GM21576 (cell line): ENCODE results near the gene PYGO2.
A peak's percentile ranks its signal among the peaks of the same experiment; 100 is the strongest.
"Not testable (repeated sequence)": the region's sequence is repeated elsewhere in the genome, so short reads cannot be mapped to it uniquely, and the experiment has no call there.

ENCODE experiments used
- ATAC-seq: cut with Tn5 transposase; IDR thresholded peaks from one replicate; pipeline ENCODE4 v1.9.1; 2021; ENCODE audit warnings: mild to moderate bottlenecking, moderate library complexity; ENCODE audit not compliant: unreplicated experiment

The PYGO2 gene

DNA sequence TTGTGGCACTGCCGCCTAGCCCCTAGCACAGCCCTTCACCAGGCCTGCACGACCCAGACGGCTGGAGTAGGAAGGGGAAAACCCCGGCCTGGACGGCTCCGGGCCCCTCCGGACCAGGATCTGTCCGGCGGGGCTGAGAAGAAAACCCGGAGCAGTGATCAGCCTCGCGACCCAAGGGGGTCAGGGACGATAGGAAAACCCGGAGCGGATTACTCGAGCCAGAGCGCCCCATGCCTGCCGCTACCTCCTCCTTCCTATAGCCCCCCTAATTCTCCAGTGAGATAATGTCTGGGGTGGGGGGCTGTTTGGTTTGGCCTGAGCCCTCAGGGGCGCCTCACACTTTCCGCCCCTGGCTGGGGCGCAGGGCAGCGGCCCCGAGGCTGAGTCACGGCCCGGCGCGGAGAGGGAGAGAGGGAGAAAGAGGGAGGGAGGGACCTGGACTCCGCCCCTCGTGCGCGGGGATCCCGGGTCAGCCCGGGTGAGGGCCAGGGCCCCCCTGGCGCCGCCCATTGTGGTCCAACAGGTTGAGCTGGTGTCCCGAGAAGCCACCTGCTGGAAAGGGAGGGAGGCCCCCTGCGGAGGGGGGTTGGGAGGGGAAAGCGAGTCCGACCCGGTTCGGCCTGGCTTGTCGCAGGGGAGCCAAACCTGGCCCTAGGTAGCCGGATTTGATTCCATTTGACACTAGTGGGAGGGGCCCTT is 39.3 kb upstream of the PYGO2 start:
- ATAC-seq = peak; percentile 45

DNA sequence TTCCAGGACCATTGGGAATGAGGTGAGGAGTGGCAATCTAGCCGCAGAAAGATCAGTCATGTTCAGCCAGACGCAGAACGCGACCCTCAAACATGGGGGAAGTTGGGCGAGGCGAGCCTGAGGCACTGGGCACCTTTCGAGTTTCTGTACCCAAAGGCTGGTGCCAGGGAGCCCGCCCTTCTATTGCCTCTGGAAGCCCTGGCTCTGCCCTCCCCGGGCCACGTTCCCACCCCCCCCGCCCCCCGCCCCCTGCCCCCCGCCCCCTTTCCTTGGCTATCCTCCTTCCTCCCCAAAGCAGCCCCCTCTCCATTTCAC is 38.8 kb upstream of the PYGO2 start:
- ATAC-seq = no peak

DNA sequence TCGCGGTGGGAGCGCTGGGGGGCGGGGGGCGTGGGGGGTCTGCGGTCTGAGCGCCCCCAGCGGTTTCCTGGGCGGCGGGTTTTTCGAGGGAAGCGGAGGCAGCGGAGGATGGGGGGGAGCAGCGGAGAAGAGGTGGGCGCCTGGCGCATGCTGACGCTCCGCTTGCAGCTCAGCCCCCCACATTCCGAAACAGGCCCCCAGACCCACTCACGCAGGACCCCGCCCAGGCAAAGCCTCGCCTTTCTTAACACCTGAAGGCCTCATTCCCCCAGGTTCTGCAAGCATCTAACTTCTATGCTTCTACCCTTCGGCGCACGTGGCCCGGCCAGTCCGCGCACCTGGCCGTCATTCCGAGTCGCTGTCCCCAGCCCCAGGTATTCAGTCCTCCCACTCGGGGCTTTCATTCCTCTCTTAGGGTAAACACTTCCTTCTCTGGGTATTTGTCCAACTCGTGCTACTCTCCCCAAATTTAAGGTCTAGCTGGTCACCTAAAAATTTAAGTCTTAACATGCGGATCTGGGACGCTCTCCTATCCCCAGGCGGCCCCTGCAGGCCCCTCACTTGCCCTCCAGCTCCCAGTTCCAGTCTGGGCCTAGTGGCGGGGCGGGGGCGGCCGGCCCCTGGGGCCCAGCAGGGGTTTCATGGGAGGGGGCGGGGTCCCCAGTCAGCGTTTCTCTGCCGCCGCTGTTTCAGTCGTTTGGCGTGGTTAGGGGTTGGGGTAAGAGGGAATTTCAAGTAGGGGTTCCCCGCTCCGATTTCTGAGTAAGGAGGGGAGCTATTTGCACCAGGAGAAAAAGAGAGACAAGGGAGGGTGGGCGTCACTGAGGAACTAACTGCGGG is 38.2 kb upstream of the PYGO2 start:
- no peak for ATAC-seq

DNA sequence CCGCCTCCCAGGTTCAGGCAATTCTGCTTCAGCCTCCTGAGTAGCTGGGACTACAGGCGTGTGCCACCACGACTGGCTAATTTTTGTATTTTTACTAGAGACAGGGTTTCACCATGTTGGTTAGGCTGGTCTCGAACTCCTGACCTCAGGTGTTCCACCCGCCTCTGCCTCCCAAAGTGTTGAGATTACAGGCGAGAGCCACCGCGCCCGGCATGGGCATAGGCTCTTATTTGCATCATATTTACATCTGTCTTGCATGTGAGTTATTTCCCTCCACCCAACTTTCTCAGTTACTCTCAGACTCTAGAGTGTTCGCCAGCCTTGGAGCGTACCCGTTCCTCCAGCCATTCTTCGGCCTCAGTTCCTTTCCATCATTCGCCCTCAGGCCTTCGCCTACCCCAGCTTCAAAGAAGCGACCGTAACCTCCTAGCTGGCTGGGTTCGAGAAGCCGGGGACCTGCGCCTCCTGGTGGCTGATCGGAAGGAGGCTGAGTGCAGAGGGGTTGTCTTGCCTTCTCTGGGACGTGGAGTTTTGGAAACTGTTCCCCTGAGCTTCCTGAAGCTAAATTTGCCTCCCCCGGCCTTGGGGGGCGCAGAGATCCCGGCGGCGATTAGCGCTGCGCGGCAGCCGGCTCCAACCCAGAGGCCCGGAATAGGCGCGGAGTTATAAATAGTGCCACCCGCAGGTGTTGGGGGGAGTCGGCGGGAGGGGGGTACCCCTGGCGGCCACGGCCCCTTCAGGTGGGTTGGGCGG is 37.4 kb upstream of the PYGO2 start:
- ATAC-seq = no peak

DNA sequence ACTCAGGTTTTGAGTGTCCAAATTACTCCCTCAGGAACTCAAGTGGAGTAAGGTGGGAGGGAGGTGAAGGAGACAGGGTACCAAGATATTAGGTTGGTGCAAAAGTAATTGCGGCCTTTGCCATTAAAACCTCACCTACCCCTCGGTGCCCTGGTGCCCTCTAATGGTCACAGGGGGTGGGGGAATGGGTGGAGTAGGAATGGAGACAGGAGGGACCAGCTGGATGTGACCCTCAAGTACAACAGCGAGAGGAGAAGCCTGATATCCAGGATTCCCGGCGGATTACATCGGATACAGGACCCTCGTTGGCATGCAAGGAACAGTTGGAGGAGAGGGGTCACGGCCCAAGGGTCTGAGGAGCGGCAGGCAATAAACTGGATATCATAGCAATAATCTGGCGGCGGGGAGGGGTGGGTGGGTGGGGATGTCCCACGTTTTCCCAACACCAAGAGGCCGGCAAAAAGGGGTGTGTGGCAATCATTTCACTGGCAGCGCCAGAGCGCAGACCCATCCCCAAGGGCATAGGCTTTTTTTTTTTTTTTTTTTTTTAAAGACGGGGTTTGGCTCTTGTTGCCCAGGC is 36.7 kb upstream of the PYGO2 start:
- ATAC-seq = no peak

DNA sequence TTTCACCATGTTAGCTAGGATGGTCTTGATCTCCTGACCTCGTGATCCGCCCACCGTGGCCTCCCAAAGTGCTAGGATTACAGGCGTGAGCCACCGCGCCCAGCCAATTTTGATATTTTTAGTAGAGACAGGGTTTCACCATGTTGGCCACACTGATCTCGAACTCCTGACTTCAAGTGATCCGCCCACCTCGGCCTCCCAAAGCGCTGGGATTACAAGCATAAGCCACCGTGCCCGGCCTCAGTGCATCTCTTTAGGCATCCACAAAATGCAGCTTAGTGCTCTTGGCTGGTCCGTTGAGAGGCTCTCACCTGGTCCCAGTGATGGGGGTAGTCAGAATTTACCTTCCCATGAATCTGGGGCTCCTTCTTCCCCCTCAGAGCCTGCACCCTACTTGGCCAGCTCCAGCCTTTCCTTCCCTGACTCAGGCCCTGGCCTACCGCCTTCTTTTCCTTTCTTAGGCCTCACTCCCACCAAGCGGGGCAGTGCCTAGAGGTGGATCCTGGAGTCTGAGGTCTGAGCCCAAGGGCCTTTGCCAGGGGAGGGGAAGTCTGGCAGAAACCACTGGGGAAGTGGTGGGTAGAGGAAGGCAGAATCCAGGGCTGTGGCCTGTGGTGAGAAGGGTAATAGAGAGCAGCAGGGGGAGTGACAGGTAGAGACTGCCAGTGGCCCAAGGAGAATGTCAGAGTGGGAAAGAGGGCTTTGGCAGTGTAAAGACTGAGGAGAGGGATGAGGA is 35.6 kb upstream of the PYGO2 start:
- no peak for ATAC-seq

DNA sequence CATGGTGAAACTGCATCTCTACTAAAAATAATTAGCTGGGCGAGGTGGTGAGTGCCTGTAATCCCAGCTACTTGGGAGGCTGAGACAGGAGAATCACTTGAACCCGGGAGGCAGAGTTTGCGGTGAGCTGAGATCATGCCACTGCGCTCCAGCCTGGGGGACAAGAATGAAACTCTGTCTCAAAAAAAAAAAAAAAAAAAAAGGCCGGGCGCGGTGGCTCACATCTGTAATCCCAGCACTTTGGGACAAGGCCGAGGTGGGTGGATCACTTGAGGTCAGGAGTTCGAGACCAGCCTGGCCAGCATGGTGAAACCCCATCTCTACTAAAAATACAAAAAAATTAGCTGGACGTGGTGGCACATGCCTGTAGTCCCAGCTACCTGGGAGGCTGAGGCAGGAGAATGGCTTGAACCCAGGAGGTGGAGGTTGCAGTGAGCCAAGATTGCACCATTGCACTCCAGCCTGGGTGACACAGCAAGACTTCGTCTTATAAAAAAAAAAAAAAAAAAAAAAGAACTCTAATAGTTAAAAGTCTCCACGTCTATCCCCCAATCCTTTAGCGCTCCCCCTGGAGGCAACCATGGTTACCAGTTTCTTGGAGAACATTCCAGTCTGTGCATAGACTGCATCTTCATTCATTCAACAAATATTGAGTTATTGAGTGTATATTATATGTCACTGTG is 33.9 kb upstream of the PYGO2 start:
- ATAC-seq = not testable (repeated sequence)

DNA sequence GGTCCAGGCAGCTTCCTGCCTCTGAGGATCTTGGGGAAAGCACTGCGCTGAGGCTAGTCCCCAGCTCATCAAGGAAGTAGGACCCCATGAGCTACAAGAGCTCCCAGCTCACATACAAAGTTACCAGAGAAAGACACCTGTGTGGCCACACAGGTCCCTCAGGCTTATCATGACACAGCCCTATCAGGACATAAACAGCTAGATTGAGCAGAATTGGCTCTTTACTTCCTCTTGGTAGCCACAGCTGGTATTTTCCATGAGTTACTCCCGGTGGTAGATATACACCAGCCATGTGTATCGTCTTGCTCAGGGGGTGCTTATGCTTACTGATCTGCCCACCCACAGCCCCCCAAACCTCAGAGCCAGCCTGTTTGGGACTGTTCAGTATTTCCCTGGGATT is 33.0 kb upstream of the PYGO2 start:
- ATAC-seq = no peak

DNA sequence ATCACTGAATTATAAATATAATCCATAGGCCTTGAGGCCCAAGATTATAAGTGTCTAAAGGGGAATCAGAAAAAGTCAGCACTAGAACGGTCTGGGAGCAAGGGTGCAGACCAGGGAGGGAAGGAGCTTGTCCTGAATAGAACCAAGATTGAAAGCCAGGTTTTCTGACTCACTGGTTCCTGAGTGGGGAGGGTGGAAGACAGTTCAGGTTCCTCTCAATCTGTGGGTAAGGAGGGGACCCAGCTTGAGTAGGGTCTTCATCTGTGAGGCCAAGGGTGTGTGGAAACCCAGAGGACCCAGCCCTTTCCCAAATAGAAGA is 32.6 kb upstream of the PYGO2 start:
- ATAC-seq = no peak

DNA sequence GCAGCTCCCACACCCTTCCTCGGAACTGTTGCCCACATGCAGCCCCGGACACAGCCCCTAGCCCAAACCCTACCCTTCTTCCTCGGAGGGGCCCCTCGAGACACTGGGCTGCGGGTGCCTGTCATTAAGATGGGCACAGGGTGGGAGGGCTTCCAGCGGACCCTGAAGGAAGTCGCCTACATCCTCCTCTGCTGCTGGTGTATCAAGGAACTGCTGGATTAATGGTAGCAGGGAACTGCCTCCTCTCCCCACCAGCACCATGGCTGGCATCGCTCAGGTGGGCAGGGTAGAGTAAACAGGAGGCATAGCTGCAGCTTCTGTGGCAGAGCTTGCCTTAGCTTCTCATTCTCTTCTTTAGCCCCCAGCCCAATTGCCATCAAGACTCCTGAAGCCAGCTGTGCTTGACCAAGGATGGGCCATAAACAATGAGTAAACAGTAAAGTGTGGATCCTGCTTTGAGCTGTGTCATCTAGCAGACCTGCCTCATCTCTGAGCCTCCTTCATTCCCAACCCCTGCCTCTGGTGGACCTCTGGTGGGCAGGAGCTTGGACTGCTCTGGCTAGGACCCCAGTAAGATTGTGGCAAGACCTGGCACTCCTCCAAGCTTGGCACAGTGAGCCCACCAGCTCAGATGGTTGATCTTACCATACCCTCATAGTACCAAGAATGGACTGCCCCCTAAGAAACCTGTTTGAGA is 32.1 kb upstream of the PYGO2 start, which contains the start of gene LENEP:
TSS of gene LENEP (plus strand) at position 15 of the 697 bp plus-strand sequence. CDS start at position 37, 22 bp downstream.
- no peak for ATAC-seq

DNA sequence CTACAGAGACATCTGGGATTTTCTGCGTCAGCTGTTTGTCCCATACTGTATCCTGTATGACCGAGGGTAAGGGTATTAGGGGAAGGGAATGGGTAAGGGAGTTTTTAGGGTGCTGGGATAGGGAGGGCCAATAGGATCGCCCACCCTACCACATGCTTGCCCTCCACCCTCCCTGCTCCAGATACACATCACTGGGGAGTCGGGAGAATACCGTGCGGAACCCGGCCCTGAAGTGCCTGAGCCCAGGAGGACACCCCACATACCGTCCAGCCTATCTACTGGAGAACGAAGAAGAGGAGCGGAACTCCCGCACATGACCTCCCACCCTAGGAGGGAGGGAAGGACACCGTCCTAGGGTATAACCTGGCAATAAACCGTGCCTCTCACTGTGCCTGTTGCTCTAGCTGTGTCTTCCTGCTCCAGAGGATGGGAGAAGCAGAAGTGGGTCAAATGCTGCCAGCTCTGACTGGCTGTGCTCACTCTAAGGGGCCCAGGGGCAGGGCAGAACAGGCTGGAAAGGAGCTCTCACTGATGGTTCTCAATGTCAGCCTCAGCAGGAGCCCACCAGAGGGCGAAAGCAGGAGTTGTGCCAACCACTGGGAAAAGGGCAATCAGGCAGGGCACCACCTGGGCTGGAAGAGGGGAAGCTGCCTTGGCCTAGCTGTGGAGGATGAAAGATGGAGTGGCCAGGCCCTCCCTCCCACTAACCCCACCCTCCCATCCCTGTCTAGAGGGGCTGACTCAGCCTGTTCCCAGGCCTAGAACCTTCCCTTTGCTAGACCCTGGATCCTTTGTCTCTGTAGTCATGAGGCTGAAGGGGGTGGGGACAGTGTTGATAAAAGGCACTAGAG is 31.4 kb upstream of the PYGO2 start:
- no peak for ATAC-seq

DNA sequence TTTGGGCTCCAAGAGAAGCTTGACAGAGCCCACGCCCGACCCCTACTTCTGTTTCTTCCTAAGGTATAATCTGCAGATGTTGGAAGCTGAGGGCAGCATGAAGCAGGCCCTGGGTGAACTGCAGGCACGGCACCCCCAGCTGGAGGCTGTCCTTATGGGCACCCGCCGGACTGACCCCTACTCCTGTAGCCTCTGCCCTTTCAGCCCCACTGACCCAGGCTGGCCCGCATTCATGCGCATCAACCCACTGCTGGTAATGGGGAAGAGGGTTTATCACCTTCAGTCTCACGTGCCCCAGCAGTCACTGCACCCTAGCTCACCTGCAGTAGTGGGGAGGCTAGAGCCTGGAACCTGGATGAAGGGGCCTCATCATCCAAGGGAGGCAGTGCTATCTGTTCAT is 28.7 kb upstream of the PYGO2 start:
- ATAC-seq = no peak

DNA sequence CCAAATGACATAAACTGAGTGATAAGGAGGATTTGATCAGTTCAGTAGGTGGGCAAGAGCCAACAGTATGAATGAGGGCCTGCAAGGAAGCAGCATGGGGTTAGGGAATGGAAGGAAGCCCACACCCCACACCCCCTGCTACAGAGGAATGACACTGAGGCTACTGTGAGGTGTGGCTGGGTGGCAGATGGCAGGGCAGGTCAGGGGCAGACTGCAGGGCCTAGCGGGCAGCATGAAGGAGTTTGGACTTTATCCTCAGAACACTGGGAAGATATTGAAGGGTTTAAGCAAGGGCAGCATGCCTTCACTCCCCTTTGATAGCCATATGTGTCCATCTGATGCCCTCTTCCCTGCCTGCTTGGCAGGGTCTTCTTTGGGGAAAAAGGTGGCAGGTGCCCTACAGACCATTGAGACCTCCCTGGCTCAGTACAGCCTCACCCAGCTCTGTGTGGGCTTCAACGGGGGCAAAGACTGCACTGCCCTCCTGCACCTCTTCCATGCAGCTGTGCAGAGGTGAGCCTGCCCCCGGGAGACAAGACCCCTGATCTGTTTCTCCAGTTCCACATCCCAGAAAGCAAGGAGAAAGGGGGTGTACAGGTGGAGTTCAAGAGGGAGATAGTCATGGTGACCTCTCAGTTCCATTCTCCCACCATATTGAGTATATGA is 27.7 kb upstream of the PYGO2 start:
- ATAC-seq = no peak

DNA sequence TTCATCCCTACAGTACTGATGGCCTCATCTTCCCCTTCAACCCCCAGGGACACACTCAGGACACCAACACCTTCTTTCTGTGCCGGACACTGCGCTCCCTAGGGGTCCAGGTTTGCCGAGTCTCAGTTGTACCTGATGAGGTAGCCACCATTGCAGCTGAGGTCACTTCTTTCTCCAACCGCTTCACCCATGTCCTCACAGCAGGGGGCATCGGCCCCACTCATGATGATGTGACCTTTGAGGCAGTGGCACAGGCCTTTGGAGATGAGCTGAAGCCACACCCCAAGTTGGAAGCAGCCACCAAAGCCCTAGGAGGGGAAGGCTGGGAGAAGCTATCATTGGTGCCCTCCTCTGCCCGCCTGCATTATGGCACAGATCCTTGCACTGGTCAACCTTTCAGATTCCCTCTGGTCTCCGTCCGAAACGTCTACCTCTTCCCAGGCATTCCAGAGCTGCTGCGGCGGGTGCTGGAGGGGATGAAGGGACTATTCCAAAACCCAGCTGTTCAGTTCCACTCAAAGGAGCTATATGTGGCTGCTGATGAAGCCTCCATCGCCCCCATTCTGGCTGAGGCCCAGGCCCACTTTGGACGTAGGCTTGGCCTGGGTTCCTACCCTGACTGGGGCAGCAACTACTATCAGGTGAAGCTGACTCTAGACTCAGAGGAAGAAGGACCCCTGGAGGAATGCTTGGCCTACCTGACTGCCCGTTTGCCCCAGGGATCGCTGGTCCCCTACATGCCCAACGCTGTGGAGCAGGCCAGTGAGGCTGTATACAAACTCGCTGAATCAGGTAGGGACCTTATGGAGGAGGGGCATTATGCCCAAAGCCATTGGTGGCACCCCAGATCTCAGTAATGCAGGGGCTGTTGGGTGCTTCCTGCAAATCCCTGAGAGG is 26.7 kb upstream of the PYGO2 start:
- ATAC-seq = no peak

DNA sequence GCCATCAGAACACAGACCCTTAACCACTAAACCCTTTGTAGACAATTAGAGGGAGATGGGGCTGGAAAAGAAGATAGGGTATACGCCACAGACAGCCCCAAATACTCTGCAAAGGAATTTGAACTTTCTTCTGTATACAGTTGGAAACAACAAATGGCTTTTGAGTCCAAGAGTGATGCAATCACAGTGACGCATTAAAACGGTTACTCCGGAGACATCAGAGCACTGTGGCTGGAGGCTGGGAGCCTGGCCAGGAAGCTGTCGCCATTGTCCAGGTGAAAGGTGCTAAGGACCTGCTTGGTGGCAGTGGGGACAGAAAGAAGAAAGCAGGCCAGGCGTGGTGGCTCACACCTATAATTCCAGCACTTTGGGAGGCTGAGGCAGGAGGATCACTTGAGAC is 25.7 kb upstream of the PYGO2 start:
- ATAC-seq = no peak

DNA sequence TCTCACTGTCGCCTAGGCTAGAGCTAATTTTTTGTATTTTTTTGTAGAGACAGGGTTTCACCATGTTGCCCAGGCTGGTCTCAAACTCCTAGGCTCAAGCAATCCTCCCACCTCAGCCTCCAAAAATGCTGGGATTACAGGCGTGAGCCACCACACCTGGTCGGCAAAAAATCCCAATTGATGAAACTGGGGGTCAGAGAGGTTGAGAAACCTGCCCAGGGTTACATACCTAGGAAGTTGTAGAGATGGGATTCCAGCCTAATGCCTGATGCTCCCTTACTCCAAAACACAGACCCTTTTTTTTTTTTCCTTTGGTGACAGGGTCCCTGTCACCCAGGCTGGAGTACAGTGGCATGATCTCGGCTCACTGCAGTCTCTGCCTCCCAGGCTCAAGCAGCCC is 25.2 kb upstream of the PYGO2 start:
- ATAC-seq = not testable (repeated sequence)

DNA sequence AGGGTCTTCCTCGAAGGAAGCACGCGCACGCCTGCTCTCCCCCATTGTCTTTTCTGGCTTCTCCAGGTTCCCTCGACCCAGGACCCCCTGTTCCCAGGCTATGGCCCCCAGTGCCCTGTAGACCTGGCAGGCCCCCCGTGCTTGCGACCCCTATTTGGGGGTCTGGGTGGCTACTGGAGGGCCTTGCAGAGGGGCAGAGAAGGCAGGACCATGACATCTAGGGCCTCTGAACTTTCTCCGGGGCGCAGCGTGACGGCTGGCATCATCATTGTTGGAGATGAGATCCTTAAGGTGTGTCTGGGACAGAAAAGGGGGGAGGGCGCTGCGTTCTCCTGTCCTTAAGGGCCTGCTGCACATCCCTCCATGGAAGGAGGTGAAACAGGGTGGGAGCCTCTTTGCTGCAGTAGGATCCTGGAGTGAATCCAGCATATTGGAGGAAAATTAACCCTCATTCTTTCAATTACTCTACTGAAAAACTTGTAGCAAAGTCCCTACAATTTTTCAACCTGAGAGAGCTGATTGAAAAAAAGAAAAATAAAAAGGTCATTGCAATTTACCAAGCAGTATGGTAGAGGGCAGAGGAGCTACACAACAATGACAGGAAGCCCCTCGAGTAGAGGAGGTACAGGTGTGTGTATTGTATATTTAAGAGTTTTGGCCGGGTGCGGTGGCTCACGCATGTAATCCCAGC is 22.3 kb upstream of the PYGO2 start:
- no peak for ATAC-seq
